Activated CD4-positive, alpha-beta memory T cell treated with anti-CD3 and anti-CD28 coated beads for 36 hours (primary cell): ENCODE data around the gene AFMID. TPM values are rescaled to one million over a fixed set of nuclear protein-coding genes. Genes with fewer than 3 reads are reported as not detected.
"Not testable (repeated sequence)": the region's sequence is repeated elsewhere in the genome, so short reads cannot be mapped to it uniquely, and the experiment has no call there.

Source experiments
- CTCF ChIA-PET: fragments of 350-600 bp; sonication (Branson Sonifier 250); formaldehyde crosslinking; loops from one replicate; lab custom pipeline; 2021; ENCODE audit warnings: antibody characterized with exemption, inconsistent platforms; lab: Charles Lee
- POLR2A ChIA-PET: fragments of 350-600 bp; sonication (Branson Sonifier 250); formaldehyde crosslinking; loops from one replicate; lab custom pipeline; 2021; ENCODE audit warnings: antibody characterized with exemption; lab: Charles Lee
- DNase-seq: peaks from one replicate; pipeline ENCODE4 v3.0.0-alpha.2; 2020
- H3K27ac Mint-ChIP-seq: one replicate; pipeline ENCODE4 v1.8.0; 2021; ENCODE audit warnings: mixed read lengths
- H3K27me3 Mint-ChIP-seq: one replicate; pipeline ENCODE4 v1.8.0; 2021; ENCODE audit warnings: mixed read lengths
- H3K36me3 Mint-ChIP-seq: one replicate; pipeline ENCODE4 v1.8.0; 2021; ENCODE audit warnings: mixed read lengths
- H3K4me1 Mint-ChIP-seq: one replicate; pipeline ENCODE4 v1.8.0; 2021; ENCODE audit warnings: low read depth, mixed read lengths
- H3K4me3 Mint-ChIP-seq: one replicate; pipeline ENCODE4 v1.8.0; 2021; ENCODE audit warnings: mild to moderate bottlenecking, mixed read lengths
- H3K9me3 Mint-ChIP-seq: one replicate; pipeline ENCODE4 v1.8.0; 2021; ENCODE audit warnings: mixed read lengths
- intact Hi-C: fragments of 100-400 bp; cut with micrococcal nuclease; formaldehyde crosslinking; loops from one replicate; pipeline ENCODE4 v1.15.1; 2023
- total RNA-seq, 2 experiments: library from RNA; stranded (reverse); gene quantifications; one replicate each; pipeline ENCODE4 v1.2.3, GENCODE V29; 2021

The AFMID gene
- total RNA-seq, 2 experiments from 2014 or later: 16.8 to 19.0 TPM

DNA sequence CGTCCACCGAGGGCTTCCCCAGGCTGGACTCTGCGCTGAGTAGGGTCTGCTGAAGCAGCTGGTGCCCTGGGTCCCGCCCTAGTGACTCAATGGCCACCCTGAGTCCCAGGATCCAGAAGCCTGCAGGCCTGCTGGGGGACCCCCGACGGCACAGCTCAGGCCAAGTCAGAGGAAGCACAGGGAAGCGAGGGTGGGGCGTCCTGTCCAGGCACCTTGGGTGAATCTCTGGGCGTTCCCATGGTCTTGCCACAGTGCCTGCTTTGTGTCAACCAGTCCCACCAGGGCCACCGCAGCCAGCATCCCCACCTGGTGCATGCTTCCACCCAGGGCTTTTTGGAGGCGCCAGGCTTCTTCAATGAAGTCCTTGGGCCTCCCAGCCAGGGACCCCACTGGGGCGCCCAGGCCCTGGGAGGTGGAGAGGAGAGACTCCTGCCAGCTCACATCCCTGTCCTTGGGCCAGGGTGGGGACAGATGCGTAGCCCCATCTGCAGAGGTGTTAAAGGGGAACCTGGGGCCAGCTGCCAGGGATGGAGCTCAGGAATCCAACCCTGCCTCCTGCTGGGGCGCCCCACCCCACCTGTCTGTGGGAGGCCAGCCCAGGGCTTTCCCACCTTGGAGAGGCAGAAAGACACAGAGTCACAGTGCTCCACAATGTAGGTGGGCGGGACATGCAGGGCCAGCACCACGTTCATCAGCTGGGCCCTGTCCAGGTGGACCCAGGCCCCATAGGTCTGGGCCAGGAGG, 62.1 kb downstream of the AFMID start:
- H3K27ac Mint-ChIP-seq: no peak overlapping the region
- POLR2A ChIA-PET: interaction anchor here (1.2 kb wide), 1 partner anchor 111 kb away, joined by 3 read pairs; the partner anchor contains the start of gene SOCS3
- CTCF ChIA-PET: interaction anchor here (1.1 to 4.3 kb wide), 8 partner anchors 10 to 244 kb away, joined by 3 to 36 read pairs (median 10); partner anchors contain the start of genes AFMID and TK1
- intact Hi-C loops: no loop called here
- H3K27me3 Mint-ChIP-seq: no peaks in the 10 kb centered on the region
- H3K9me3 Mint-ChIP-seq: no peaks in the 10 kb centered on the region
- H3K36me3 Mint-ChIP-seq: no peaks in the 10 kb centered on the region
- peaks cover 29% of the 10 kb centered on the region for H3K4me1 Mint-ChIP-seq
- no peak overlapping the region for H3K4me3 Mint-ChIP-seq
- no peak for DNase-seq

DNA sequence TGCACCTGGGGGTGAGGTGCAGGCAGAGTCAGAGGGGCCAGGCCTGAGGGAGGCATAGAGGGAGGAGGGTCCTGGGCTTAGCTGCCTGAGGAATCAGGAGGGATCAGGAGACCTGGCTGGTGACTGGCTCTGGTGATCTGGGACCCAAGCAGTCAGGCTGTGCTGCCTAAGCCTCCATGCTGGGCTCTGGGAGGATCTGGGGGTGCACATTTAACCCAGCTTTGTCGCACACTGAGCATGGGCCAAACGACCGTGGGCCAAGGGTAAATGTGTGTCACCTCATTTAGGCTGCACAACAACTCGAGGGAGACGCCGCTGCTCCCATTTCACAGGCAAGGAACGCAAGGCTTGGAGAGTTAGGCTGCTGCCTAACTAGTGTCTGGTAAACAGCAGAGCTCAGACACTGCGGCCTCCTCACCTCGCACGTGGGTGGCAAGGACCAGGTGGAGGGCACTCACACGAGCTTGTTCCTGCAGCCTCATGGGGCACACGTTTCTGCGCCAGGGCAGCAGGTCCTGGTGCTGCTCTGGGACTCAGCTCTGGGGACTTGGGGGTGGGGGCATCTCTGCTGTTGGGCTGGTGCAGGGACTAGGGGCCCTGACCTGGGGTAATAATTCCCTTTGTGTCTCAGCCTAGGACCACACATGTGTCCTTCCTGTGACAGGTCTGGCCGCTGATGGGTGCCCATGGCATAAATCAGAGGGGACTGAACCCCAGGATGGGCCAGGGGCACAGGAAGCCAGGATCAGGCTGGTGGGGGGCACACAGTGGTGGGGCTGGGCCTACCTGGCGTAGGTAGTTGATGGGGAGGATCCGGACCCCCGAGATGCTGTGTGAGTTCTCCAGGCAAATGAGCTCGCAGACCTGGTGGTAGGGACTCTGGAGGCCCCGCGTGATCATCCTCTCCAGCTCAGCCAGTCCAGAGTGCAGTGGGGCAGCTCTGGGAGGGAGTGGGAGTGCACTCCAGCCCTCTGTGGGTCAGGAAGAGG, 63.0 kb downstream of the AFMID start:
- intact Hi-C loops: loop anchor here (5.0 kb wide), 2 partner anchors 42 to 92 kb away; no protein-coding TSS in a partner anchor
- Mint-ChIP-seq H3K36me3 (no peaks in the 10 kb centered on the region), H3K9me3 (peaks cover 2% of the 10 kb centered on the region), H3K27me3 (no peaks in the 10 kb centered on the region), H3K27ac (no peak overlapping the region), H3K4me3 (no peak overlapping the region), H3K4me1 (peaks cover 31% of the 10 kb centered on the region)
- POLR2A ChIA-PET: interaction anchor here (0.6 to 1.2 kb wide), 2 partner anchors 85 to 110 kb away, joined by 3 read pairs; partner anchors contain the start of gene SOCS3
- CTCF ChIA-PET: interaction anchor here (0.9 to 4.3 kb wide), 25 partner anchors 9 to 231 kb away, joined by 3 to 36 read pairs (median 6); partner anchors contain the start of genes AFMID, SOCS3 and TK1
- no peak for DNase-seq

GRCh38 chr17:78250891-78251772, 64.0 kb downstream of the AFMID start:
- POLR2A ChIA-PET: interaction anchor here (0.6 to 1.7 kb wide), 2 partner anchors 84 to 109 kb away, joined by 3 to 8 read pairs; partner anchors contain the start of gene SOCS3
- intact Hi-C loops: loop anchor here (1.0 to 5.0 kb wide), 3 partner anchors 41 to 166 kb away; no protein-coding TSS in a partner anchor
- Mint-ChIP-seq H3K36me3 (no peaks in the 10 kb centered on the region), H3K27me3 (no peaks in the 10 kb centered on the region), H3K9me3 (peaks cover 2% of the 10 kb centered on the region), H3K27ac (peak overlapping the region; percentile 9), H3K4me1 (peaks cover 31% of the 10 kb centered on the region), H3K4me3 (peak overlapping the region; percentile 44)
- CTCF ChIA-PET: interaction anchor here (0.7 to 4.3 kb wide), 51 partner anchors 8 to 349 kb away, joined by 3 to 36 read pairs (median 4); partner anchors contain the start of genes AFMID, SOCS3 and TK1
- DNase-seq: peak; percentile 92

DNA sequence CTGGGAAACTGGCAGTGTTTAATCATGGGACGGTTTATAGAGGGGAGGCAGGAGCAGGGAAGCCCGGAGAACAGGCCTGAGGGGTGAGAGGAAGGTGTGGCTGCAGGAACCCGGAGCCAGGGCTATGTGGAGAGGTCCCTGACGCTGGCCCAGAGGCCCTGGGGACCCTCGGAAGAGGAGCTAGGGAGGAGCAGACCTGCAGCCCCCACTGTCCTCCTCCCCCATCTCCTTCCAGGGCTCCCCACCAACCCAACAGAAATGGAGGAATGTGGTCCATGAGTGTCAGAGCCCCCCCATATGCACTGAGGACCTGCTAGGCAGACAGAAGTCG, 64.6 kb downstream of the AFMID start:
- Mint-ChIP-seq H3K4me3 (peak overlapping the region; percentile 44), H3K9me3 (peaks cover 2% of the 10 kb centered on the region), H3K4me1 (peaks cover 31% of the 10 kb centered on the region), H3K27ac (peak overlapping the region; percentile 9), H3K27me3 (no peaks in the 10 kb centered on the region), H3K36me3 (no peaks in the 10 kb centered on the region)
- DNase-seq: no peak
- intact Hi-C loops: loop anchor here (1.0 to 5.0 kb wide), 3 partner anchors 41 to 166 kb away; no protein-coding TSS in a partner anchor
- ChIA-PET POLR2A (interaction anchor here (1.7 kb wide), 1 partner anchor 109 kb away, joined by 8 read pairs; the partner anchor contains the start of gene SOCS3), CTCF (interaction anchor here (0.7 to 4.3 kb wide), 44 partner anchors 9 to 349 kb away, joined by 3 to 36 read pairs (median 5); partner anchors contain the start of genes AFMID, SOCS3 and TK1)

GRCh38 chr17:78252111-78252634, 65.0 kb downstream of the AFMID start:
- Mint-ChIP-seq H3K4me1 (peaks cover 31% of the 10 kb centered on the region), H3K9me3 (peaks cover 2% of the 10 kb centered on the region)
- POLR2A ChIA-PET: interaction anchor here (1.0 to 1.7 kb wide), 2 partner anchors 91 to 108 kb away, joined by 3 to 8 read pairs; partner anchors contain the start of gene SOCS3

DNA sequence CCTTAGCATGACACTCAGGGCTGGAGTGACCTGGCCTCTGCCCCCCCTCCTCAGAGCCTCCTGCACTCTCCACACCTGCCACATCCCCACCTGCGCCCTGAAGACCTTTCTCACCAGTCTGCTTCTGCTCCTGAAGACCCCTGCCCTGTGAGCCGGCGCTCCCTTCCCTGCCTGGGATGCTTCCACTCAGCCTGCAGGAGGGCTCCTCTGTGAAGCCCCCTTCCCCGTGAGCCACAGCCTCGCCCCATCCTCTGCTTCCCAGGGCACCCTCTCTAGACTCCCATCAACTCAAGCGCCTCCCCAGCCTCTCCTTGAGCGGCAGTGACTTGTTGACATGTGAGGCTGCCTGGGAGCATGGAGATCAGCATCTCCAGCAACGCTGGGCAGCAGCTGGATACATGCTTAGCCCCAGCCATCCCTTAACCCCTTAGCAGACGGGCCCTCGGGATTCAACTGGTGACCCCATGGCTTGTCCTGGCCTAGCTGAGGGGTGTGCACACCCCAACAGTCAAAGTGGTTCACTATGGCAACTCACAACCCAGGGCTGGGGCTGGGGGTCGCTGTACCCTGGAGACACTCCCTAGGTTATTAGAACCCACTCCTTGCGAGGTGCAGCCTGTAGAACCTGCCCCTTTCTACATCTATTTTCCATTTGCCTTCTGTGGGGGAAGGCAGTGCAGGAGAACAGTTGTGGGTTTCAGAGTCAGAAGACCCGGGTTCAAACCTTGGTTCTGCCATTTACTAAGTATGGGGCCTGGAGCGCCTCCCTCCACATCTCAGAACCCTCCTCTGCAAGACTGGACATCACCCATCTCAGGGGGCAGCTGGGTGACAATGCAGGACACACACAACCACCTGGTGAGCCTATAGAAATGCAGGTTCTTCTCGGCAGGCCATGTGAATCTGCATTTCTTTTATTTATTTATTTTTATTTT, 65.8 kb downstream of the AFMID start:
- POLR2A ChIA-PET: interaction anchor here (1.0 to 1.7 kb wide), 2 partner anchors 91 to 107 kb away, joined by 3 to 8 read pairs; partner anchors contain the start of gene SOCS3
- CTCF ChIA-PET: interaction anchor here (0.8 to 4.3 kb wide), 4 partner anchors 18 to 169 kb away, joined by 3 to 36 read pairs (median 15); no protein-coding TSS in a partner anchor
- no peak for DNase-seq
- Mint-ChIP-seq H3K27ac (peak overlapping the region; percentile 73), H3K4me1 (peaks cover 38% of the 10 kb centered on the region), H3K27me3 (no peaks in the 10 kb centered on the region), H3K36me3 (no peaks in the 10 kb centered on the region), H3K4me3 (peak overlapping the region; percentile 64), H3K9me3 (peaks cover 2% of the 10 kb centered on the region)
- intact Hi-C loops: loop anchor here (5.0 kb wide), 2 partner anchors 39 to 89 kb away; no protein-coding TSS in a partner anchor

More at GRCh38 chr17:78252111-78252634, 65.0 kb downstream of the AFMID start:
- H3K27me3 Mint-ChIP-seq: no peaks in the 10 kb centered on the region
- intact Hi-C loops: loop anchor here (5.0 kb wide), 2 partner anchors 40 to 90 kb away; no protein-coding TSS in a partner anchor
- DNase-seq: peak; percentile 70
- peak overlapping the region; percentile 39 for H3K4me3 Mint-ChIP-seq
- peak overlapping the region; percentile 73 for H3K27ac Mint-ChIP-seq
- H3K36me3 Mint-ChIP-seq: no peaks in the 10 kb centered on the region
- CTCF ChIA-PET: interaction anchor here (0.8 to 4.3 kb wide), 19 partner anchors 17 to 233 kb away, joined by 3 to 36 read pairs (median 6); partner anchors contain the start of genes AFMID, SOCS3 and TK1

- H3K36me3 Mint-ChIP-seq, H3K27me3 Mint-ChIP-seq, H3K9me3 Mint-ChIP-seq, DNase-seq, POLR2A ChIA-PET: not testable (repeated sequence)
- peak overlapping the region; percentile 76 for H3K4me3 Mint-ChIP-seq
- H3K27ac Mint-ChIP-seq: peak overlapping the region; percentile 51
- intact Hi-C loops: loop anchor here (5.0 kb wide), 2 partner anchors 39 to 89 kb away; no protein-coding TSS in a partner anchor
- CTCF ChIA-PET: interaction anchor here (0.8 to 4.3 kb wide), 2 partner anchors 107 to 168 kb away, joined by 3 to 36 read pairs; no protein-coding TSS in a partner anchor
- H3K4me1 Mint-ChIP-seq: peaks cover 41% of the 10 kb centered on the region
These were observed 66.4 kb downstream of the AFMID start for GRCh38 chr17:78253636-78253945.

GRCh38 chr17:78253946-78254672, 66.9 kb downstream of the AFMID start:
- Mint-ChIP-seq H3K4me3 (peak overlapping the region; percentile 76), H3K27ac (peak overlapping the region; percentile 51), H3K36me3 (no peaks in the 10 kb centered on the region), H3K9me3 (peaks cover 2% of the 10 kb centered on the region), H3K27me3 (no peaks in the 10 kb centered on the region), H3K4me1 (peaks cover 41% of the 10 kb centered on the region)
- DNase-seq: peak; percentile 90
- ChIA-PET CTCF (interaction anchor here (1.1 to 4.3 kb wide), 2 partner anchors 119 to 168 kb away, joined by 3 to 36 read pairs; no protein-coding TSS in a partner anchor), POLR2A (interaction anchor here (0.6 kb wide), 1 partner anchor 129 kb away, joined by 4 read pairs; no protein-coding TSS in a partner anchor)
- intact Hi-C loops: loop anchor here (2.0 to 5.0 kb wide), 3 partner anchors 38 to 125 kb away; partner anchors contain the start of gene TMC6
